Measurements from ENCODE around the gene SLC7A6.

DNA sequence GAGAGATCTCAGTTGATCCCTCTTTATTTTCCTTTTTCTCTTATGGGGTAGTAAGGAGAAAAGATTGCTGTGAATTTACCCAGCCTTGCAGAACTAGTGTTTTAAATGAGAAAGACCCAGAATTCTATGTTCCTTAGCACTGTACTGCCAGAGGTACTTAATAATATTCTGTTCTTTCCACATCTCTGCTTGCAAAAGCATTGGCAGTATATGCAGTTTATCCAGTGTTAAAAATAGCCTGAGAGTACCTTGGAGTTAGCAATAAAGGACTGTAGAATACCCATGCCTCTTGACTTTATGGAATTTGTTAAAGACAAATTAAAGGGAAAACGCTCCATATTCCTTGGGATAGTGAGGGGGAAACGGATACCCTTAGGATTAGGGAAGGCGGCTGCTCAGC is 11.9 kb downstream of the SLC7A6 start:
- TF ChIP-seq POLR2A (IDR thresholded peaks at IDR 0.05): no peak
- TF ChIP-seq, protein P1, sequence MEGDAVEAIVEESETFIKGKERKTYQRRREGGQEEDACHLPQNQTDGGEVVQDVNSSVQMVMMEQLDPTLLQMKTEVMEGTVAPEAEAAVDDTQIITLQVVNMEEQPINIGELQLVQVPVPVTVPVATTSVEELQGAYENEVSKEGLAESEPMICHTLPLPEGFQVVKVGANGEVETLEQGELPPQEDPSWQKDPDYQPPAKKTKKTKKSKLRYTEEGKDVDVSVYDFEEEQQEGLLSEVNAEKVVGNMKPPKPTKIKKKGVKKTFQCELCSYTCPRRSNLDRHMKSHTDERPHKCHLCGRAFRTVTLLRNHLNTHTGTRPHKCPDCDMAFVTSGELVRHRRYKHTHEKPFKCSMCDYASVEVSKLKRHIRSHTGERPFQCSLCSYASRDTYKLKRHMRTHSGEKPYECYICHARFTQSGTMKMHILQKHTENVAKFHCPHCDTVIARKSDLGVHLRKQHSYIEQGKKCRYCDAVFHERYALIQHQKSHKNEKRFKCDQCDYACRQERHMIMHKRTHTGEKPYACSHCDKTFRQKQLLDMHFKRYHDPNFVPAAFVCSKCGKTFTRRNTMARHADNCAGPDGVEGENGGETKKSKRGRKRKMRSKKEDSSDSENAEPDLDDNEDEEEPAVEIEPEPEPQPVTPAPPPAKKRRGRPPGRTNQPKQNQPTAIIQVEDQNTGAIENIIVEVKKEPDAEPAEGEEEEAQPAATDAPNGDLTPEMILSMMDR (IDR thresholded peaks at IDR 0.05): no peak
